ENCODE results near the gene PRCC. TPM values are rescaled to one million over a fixed set of nuclear protein-coding genes. Genes with fewer than 3 reads are reported as not detected.
"Not testable (repeated sequence)": the region's sequence is repeated elsewhere in the genome, so short reads cannot be mapped to it uniquely, and the experiment has no call there.

The PRCC gene
- polyA plus RNA-seq, 3 donors = 108 to 113 (median 113) TPM

DNA sequence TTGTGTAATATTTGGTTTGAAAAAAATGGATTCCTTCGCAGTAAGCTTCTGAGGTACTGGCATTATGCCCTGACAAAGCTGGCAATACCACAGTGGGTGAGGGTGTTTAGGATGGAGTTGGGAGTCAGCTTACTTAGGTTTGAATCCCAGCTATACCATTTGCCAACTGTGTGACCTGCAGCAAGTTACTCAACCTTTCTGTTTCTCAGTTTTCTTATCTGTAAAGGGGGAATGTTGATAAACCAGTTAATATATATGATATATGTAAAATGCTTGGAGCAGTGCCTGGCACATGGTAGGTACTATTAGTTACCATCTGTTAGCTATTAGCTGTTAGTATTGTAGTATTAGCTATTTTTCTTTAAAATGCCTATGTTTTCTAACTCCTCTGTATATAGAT is 11.0 kb upstream of the PRCC start:
- no peak for DNase-seq

DNA sequence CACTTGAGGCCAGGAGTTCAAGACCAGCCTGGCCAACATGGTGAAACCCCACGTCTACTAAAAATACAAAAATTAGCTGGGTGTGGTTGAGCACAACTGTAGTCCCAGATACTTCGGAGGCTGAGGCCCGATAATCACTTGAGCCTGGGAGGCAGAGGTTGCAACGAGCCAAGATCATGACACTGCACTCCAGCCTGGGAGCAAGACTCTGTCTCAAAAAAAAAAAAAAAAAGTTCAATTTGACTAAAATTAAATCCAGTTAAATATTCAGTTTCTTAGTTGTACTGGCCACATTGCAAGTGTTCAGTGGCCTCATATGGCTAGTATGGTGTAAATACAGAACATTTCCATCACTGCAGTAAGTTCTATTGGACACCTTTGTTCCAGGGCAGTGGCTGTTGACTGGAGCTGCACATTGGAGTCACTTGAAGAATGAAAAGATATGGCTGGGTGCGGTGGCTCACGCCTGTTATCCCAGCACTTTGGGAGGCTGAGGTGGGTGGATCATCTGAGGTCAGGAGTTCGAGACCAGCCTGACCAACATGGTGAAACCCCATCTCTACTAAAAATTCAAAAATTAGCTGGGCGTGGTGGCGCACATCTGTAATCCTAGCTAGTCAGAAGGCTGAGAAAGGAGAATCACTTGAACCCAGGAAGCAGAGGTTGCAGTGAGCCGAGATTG is 9.6 kb upstream of the PRCC start:
- not testable (repeated sequence) for DNase-seq

DNA sequence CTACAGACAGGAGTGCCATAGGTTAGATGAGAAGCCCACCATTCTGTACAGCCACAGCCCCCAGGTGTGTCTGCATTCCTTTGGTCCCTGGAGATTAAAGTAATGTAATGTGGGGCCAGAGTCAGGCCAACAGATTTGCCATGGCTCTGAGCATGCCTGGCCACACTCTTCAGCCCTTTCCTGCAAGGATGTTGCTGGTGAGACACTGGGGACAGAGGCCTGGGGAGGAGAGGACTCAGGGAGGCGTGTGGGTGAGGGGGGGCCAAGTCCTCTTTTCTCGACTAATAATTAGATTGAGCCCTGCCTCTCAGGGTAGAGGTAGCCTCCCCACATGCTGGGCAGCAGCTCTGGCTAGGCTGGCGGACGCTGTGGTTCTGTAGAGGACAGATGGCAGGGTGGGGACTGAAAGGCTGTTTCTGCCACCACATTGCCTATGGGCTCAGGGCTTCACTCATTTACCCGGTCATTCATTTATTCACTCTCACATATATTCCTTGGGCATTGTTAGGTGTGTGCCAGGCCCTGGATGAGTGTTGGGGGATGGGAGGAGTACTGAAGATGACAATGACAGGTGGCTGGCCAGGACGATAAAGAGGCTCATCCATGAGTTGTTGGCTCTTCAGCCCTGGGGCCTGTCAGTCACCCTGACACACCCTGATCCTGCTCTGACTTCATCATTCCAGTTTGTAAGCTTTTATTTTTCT is 7.1 kb upstream of the PRCC start:
- DNase-seq = no peak

DNA sequence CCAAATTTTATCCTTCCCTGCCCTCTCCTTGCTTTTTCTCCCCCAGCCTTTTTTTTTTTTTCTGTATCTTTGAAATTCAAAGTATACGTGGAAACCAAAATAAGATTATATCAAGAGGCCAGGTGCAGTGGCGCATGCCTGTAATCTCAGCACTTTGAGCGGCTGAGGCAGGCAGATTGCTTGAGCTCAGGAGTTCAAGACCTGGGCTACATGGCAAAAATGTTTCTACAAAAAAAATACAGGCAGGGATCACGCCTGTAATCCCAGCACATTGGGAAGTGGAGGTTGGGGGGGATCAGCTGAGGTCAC is 6.6 kb upstream of the PRCC start:
- DNase-seq = no peak

DNA sequence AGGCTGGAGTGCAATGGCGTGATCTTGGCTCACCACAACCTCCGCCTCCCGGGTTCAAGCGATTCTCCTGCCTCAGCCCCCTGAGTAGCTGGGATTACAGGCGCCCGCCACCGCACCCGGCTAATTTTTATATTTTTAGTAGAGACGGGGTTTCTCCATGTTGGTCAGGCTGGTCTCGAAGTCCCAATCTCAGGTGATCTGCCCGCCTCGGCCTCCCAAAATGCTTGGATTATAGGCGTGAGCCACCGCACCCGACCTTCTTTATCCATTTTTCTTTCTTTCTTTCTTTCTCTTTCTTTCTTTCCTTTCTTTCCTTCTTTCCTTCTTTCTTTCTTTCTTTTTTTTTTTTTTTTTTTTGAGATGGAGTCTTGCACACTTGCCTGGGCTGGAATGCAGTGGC is 2.2 kb upstream of the PRCC start:
- DNase-seq = not testable (repeated sequence)

DNA sequence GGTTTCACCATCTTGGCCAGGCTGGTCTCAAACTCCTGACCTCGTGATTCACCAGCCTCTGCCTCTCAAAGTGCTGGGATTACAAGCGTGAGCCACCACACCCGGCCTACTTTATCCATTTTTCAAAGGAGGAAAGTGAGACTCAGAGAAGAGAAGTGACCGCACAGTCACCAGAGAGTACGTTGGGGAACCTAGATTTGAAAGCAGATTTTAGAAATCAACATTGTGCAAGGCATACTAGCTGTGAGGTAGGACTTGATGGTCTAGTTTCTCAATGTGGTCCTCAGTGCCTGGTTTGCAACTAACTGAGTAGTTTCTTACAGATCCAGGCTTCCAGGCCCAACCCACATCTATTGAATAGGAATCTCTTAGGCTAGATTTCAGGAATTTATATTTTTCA is 1.7 kb upstream of the PRCC start:
- no peak for DNase-seq

DNA sequence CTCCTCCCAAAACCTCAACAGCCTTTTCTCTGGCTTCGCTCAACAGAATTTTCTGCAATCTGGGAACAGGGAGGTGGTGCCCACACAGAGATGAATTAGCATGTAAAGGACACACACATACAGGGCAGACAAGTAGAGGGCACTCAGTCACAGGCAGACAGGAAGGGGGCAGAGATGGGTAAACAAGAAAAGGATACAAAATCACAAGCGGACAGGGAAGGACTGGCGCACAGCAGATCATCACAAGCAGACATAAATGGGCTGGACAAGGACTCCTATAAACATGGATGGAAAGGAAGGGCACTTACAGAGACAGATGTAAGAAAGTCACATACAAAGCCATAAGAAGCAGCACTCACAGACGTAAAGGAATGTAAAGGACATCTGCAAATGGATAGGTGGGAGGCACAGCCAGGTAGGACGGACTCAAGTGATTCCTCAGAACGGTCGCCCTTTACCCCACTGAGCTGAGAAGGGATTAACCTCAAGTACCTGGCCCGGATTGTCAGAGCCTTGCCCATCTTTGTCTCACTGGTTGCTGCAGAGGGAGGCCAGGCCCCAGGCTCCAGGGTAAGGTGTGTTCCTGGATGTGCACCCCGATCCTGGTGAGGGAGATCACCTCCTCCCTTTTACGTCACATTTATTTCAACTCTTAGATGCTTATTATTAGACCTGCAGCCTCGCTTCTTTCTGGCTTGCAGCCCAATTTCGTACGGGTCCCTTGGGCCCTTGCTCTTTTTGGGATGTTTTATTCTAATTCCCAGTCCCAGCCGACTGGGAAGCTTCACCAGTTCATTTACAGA is 836 bp upstream of the PRCC start:
- no peak for DNase-seq

DNA sequence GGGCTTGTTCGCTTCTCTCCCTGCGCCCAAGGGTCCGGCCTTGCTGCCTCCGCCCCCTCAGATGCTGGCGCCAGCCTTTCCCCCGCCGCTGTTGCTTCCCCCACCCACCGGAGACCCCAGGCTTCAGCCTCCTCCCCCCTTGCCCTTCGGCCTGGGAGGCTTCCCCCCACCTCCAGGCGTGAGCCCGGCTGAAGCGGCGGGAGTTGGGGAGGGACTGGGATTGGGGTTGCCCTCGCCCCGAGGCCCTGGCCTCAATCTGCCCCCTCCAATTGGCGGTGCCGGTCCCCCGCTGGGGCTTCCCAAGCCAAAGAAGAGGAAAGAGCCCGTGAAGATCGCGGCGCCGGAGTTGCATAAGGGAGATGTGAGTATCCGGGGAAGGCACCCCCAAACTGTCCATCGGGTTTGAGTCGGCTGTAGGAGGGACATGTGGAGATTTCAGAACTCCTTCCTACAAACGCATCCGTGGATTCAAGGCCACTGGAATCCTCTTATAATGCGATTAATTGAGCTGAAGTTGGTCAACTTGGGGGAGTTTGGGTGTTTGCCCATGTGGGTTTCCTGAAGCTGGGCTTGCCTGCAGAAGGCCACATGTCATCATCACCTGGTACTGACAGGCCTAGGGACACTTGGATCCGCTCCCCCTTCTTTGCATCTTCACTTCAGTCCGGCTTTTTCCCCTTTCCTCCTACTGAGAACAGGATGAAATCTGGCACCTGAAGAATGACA is 707 bp downstream of the PRCC start:
- no peak for DNase-seq

DNA sequence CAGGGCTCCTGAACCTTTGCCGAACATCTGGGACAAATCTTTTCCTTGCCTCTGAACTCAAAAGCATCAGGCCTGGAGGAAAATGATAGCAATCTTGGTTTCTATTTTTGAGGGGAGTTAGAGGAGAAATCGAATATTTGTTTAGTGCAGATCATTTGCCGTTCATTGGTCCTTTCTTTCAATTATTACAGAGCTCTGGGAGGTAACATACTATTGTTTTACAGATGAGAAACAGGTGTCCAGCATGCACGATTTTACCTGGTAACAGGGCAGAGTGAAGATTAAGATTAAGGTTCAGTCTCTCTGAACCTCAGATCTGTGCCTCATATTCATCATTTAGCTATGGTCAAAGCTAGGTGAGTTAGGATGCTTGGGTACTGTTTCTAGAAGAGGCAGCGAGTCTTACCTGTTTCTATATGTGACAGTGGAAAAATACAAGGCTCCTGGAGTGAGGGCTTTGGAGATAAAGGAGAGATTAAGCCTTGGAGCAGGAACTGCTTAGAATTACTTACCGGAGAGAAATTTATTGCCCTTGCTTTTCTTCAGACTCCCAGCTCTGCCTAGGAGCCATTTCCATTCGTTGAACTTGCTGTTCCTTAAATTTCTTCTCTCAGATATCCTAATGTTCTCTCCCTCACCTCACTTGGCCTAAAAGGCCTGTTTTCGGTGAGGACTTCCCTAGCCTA is 1.4 kb downstream of the PRCC start:
- no peak for DNase-seq

DNA sequence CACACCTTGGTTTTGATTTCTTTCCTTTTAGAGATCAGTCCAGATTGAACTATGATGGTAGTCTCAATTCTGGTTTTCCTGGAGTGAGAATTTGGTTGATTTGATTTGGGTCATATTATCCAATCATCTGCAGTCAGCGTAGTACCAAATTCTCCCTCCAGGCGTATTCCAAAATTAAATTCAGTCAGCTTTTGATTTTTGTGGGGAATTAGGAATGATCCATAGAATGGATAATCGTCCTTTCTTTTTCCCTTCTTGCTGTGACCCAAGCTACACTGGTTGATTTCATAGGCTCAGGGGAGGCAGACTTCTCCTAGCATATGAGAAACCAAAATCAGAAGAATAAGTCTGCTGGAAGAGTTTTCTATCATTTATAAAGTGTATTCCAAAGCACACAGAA is 4.9 kb downstream of the PRCC start:
- DNase-seq = no peak

DNA sequence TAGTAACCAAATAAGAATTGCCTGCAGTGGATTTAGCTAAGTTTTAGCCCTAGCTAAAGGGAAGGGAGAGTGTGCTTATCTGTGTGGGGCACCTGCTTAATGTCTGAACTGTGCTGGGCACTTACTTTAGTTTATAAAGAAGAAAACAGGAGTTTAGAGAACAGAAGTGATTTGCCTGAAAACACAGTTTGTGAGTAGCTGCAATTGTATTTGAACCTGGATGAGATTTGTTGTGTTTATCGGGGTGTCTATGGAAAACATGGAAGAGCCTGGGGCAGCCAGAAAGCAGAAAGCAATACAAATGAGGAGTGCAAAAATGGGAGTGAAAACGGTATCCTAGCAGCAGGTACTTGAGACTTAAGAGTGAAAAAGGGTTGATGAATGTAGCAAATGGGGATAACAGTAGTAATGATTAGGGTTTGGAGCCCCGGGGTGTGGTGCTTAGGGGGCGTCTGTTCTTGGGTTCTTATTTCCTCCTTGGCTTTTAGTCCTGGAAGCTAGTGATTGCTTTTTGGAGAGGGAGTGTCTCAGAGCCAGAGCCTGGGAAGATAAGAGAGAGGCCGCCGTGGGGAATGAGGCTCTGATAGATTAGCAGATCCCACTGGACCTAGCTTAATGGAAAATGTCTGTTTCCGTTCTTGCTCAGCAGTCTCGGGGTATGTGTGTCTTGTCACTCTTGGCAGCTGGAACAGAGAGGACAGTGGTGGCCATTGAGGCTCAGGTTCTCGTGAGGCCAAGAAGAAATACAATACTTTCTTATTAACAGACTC is 5.6 kb downstream of the PRCC start:
- no peak for DNase-seq

DNA sequence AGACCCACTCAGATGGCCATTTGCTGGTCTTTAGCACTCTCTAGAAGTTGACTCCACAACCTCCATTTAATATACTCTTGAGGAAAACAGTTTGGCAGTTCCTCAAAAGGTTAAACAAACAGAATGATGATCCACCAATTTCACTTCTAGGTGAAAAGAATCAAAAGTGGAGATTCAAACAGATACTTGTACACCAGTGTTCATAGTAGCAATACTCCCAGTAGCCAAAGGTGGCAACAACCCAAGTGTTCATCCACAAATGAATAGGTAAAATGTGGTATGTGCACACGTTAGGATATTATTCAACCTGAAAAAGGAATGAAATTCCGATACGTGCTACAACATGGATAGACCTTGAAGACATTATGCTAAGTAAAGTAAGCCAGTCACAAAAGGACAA is 6.3 kb downstream of the PRCC start:
- DNase-seq = no peak

DNA sequence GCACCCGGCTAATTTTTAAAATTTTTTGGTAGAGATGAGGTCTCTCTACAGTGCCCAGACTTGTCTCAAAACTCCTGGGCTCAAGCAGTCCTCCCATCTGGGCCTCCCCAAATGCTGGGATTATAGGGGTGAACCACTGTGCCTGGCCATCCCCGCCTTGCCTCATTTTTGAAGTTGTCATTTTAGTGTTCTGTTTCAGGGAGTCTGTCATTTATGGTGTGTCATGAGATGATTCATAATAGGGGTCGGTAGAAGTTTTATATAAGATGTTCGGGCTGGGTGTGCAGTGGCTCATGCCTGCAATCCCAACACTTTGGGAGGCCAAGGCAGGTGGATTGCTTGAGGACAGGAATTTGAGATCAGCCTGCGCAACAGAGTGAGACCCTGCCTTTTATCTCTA is 8.5 kb downstream of the PRCC start:
- no peak for DNase-seq

DNA sequence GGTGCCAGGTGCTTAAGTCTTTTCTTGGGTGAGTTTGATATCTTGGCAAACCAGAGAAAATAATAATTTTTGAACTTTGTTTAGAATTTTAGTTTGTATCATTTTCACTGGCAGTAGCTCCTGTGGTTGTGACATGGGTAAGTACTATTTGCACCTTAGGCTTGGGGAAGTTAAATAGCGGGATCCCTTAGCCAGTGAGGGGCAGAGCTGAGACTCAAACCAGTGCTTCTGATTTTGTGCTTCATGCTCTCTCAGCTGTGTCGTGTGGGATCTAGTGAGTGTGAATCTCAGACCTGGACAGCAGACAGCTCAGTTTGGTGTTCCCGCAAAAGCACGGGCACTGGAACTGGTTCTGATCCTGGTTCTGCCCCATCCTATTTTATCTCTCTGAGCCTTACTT is 9.6 kb downstream of the PRCC start:
- DNase-seq = no peak

DNA sequence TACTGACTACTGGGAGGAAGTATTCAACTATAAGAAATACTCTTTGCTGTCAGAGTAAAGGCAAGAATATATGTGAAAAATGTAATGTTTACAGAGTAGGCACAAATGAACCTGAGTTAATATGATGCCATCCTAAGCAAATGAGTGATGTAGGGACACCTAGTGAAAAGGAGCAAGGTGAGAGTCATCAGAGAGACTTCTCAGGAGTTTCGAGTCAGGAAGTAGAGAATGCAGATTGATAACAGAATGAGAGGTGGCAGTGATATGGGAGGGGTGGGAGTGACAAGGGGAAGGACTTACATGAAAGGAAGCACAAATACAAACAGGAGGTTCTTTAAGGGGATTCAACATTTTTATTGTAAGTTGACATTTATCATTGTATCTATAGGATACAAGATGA is 10.2 kb downstream of the PRCC start:
- no peak for DNase-seq

DNA sequence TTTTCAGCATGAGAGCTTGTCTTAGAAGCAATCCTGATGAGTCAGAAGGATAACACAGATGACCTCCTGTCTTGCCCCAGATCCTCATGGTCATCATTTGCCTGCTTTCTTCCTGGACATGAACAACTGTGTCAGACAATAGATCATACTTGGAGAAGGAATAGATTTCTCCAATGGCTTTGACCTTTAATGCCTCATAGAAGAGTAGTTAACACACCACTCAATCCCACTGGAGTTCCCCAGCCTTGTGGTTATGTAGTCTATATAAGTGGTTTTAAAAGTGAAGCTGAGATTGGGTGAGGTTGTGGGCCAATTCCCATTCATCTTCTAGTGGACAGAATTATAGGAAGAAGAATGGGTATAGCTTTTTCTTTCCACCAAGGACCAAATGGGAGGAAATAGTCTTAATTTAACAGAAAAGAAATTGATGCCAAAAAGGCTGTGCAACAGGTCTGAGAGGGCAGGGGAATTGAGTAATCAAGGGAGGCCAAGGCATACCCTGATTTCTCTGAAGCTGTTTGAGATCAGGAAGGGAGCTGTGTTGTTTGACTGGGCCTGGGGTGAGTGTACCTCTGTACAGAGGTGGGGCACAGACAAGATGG is 14.4 kb downstream of the PRCC start:
- no peak for DNase-seq

DNA sequence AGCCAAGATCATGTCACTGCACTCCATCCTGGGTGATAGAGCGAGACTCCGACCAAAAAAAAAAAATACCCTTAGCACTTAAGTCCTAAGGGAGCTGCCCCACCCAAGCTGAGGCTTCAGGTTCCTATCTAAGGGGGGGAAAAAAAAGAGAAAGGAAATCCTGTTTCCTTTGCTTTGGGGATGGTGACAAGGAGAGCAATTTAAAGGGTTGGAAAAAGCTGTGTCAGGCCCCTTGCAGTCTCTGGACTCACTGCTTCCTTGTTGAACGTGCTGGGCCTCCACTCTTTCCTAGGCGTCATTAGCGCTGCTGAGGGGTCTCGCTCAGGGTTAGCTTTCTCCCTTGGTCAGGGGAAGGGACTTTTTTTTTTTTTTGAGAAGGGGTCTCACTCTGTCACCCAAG is 18.1 kb downstream of the PRCC start:
- DNase-seq = no peak

DNA sequence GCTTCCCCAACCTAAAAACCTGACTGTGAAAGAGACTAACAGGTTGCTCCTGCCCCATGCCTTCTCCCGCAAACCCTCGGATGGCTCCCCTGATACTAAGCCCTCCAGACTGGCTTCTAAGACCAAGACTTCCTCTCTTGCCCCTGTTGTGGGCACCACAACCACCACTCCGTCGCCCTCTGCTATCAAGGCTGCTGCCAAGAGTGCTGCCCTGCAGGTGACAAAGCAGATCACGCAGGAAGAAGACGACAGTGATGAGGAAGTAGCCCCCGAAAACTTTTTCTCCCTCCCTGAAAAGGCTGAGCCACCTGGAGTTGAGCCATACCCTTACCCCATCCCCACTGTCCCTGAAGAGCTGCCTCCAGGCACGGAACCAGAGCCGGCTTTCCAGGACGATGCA is 19.3 kb downstream of the PRCC start:
- DNase-seq = no peak

DNA sequence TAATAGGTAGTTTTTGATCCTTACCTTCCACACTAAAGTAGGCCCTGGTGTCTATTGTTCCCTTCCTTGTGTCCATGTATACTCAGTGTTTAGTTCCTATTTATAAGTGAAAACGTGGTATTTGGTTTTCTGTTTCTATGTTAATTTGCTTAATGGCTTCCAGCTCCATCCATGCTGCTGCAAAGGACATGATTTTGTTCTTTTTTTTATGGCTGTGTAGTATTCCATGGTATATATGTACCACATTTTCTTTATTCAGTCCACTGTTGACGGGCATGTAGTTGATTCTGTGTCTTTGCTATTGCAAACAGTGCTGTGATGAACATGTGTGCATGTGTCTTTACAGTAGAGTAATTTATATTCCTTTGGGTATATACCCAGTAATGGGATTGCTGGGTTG is 20.8 kb downstream of the PRCC start:
- no peak for DNase-seq

DNA sequence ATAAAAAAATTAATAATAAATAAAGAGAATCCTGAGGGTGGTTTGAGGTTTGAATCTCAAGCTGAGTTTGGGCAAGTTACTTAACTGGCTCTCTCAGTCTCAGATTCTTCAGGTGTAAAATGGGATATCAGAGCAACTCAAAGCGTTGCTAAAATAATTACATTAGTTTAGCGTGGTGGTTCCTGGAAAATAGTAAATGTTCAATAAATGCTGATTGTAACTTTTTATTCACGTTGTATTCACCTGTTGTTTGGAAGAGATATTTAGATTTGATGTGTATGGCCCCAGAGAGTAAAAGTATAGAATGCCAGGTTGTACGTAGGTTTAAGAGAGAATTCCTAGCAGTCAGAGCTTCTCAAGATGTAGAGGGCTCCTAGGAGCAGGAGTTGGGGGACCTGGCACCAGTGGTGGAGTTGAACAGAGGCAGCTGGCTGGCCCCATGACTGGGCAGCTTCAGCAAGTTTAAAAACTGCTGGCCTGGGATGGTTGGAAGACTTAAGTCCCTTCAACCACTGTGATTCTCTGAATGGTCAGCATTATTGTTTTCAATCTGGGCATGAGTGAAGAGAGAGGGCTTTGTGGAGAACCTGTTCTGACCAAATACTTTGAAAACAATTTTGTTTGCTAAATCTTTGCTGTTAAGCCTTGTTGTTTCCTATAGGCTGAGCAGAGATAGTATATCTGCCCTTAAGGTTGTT is 22.4 kb downstream of the PRCC start:
- DNase-seq = no peak

Measured in renal pelvis (tissue), 4 donors.